GM12878 (cell line): ENCODE data around the gene TBCE. TPM values are rescaled to one million over a fixed set of nuclear protein-coding genes. Genes with fewer than 3 reads are reported as not detected.

Source experiments
- ATAC-seq: fragments of 200-7000 bp; cut with Tn5 transposase; 3 replicates; pipeline ENCODE4 v1.9.1; 2020; ENCODE audit warnings: mild to moderate bottlenecking, moderate library complexity
- BruUV-seq: library from RNA; stranded (reverse); fragments of 400-500 nt; replicated peaks from 2 replicates; lab custom pipeline; 2021; lab: Mats Ljungman, UMichigan
- CTCF ChIA-PET: fragments of 300-600 bp; sonication (Branson Sonifier 250); formaldehyde crosslinking; extraction: SDS; loops from one replicate; lab custom pipeline; 2021; ENCODE audit warnings: inconsistent platforms; lab: Yijun Ruan, JAX
- POLR2A ChIA-PET: fragments of 350-600 bp; formaldehyde crosslinking; extraction: SDS; loops from one replicate; lab custom pipeline; 2021; ENCODE audit warnings: inconsistent platforms; lab: Charles Lee
- RAD21 ChIA-PET: fragments of 300-600 bp; sonication (Branson Sonifier 250); formaldehyde crosslinking; loops from one replicate; lab custom pipeline; 2023; ENCODE audit warnings: antibody characterized with exemption; ENCODE audit not compliant: unreplicated experiment; lab: Charles Lee
- SMC1A ChIA-PET: fragments of 300-600 bp; sonication (Branson Sonifier 250); formaldehyde crosslinking; loops from one replicate; lab custom pipeline; 2023; ENCODE audit not compliant: unreplicated experiment, uncharacterized antibody; lab: Charles Lee
- DNase-seq: peaks from one replicate; pipeline ENCODE4 v3.0.0-alpha.2; 2011; ENCODE audit warnings: low read depth, low spot score
- FAIRE-seq: peaks from 3 replicates; lab custom pipeline; 2011; peaks lifted over from hg19 to GRCh38; lab: Jason Lieb, UNC
- H2AFZ ChIP-seq: 2 replicates; pipeline ENCODE4 v1.6.0; 2011; ENCODE audit warnings: low read depth, low read length, control low read depth; ENCODE audit not compliant: control insufficient read depth
- H3K27ac ChIP-seq: 2 replicates; pipeline ENCODE4 v1.5.1; 2011; ENCODE audit warnings: control low read depth; ENCODE audit not compliant: control insufficient read depth, insufficient read depth
- H3K27me3 ChIP-seq, 2 experiments: replicated peaks in 1 of 2; 2 replicates each; pipeline versions ENCODE4 v1.6.0 to v1.6.1; 2011; ENCODE audit warnings: low read length in 1 of 2; ENCODE audit not compliant: control insufficient read depth in 2 of 2, insufficient read depth in 2 of 2
- H3K36me3 ChIP-seq, 2 experiments: 2 replicates each; pipeline ENCODE4 v1.5.1; 2011; ENCODE audit warnings: low read length in 1 of 2; ENCODE audit not compliant: control insufficient read depth in 2 of 2, insufficient read depth in 2 of 2
- H3K4me1 ChIP-seq: 2 replicates; pipeline ENCODE4 v1.6.1; 2011; ENCODE audit warnings: mild to moderate bottlenecking, low read length, moderate library complexity, mixed read lengths; ENCODE audit not compliant: control insufficient read depth, insufficient read depth
- H3K4me2 ChIP-seq: 2 replicates; pipeline ENCODE4 v1.6.0; 2011; ENCODE audit warnings: control low read depth; ENCODE audit not compliant: control insufficient read depth, insufficient read depth
- H3K4me3 ChIP-seq: fragments of 200-600 bp; sonication (generic); 2 replicates; pipeline ENCODE4 v1.5.1; 2016
- H3K79me2 ChIP-seq: 2 replicates; pipeline ENCODE4 v1.6.0; 2011; ENCODE audit warnings: low read length; ENCODE audit not compliant: control insufficient read depth, insufficient read depth
- H3K9ac ChIP-seq: 2 replicates; pipeline ENCODE4 v1.8.0; 2011; ENCODE audit warnings: low read length, control low read depth, mixed read lengths; ENCODE audit not compliant: control insufficient read depth, insufficient read depth
- H3K9me3 ChIP-seq: replicated peaks from 3 replicates; pipeline ENCODE4 v1.5.1; 2011; ENCODE audit warnings: mild to moderate bottlenecking, low read length; ENCODE audit not compliant: control insufficient read depth, insufficient read depth
- H4K20me1 ChIP-seq: 2 replicates; pipeline ENCODE4 v1.6.0; 2011; ENCODE audit not compliant: control insufficient read depth, insufficient read depth
- WGBS: methylation state at CpG from one replicate; pipeline ENCODE4 v1.1.6; 2016; ENCODE audit warnings: low lambda C conversion rate; ENCODE audit not compliant: insufficient replicate concordance, insufficient coverage; ENCODE audit errors: missing lambda C conversion rate; 5-methylcytosine and 5-hydroxymethylcytosine counted together
- in situ Hi-C: fragments of 300-500 bp; cut with MboI; formaldehyde crosslinking; loops from 9 replicates; pipeline ENCODE4 v1.14.3; 2018; ENCODE audit warnings: mixed read lengths
- intact Hi-C: fragments of 100-400 bp; cut with micrococcal nuclease; formaldehyde crosslinking; loops from one replicate; pipeline ENCODE4 v1.14.2; 2022; ENCODE audit not compliant: unreplicated experiment
- polyA plus RNA-seq, 11 experiments: library from polyadenylated mRNA; depleted of rRNA in 4 of 11; unstranded in 6 of 11; stranded (reverse) in 5 of 11; fragments of >200 nt; fragmentation: Nextera tagmentation in 4 of 11; fragmentation: Illumina TruSeq in 1 of 11; extraction: Ambion mirVana in 4 of 11; extraction: Trizol in 1 of 11; gene quantifications; 1 replicate in 1 of 11; 2 replicates in 10 of 11; pipeline versions ENCODE4 v1.2.1 to v1.2.3, GENCODE V29; 2011 to 2016; ENCODE audit warnings: inconsistent platforms in 2 of 11, missing spikeins in 2 of 11, low read depth in 1 of 11
- total RNA-seq, 4 experiments: library from RNA; depleted of rRNA in 3 of 4; stranded (reverse); fragments of >200 nt in 3 of 4; fragmentation: Illumina TruSeq in 1 of 4; extraction: Trizol in 1 of 4; gene quantifications; 2 replicates each; pipeline versions ENCODE4 v1.2.1 to v1.2.3, GENCODE V29; 2013 to 2021
- TF ChIP-seq, protein P1 (sequence below): fragments of 450-650 bp; IDR thresholded peaks from 2 replicates; pipeline ENCODE4 v1.6.1; 2016; ENCODE audit warnings: mild to moderate bottlenecking
- TF ChIP-seq, protein P2 (sequence below): IDR thresholded peaks from 2 replicates; pipeline ENCODE4 v1.6.1; 2011; ENCODE audit warnings: borderline replicate concordance, low read depth, mild to moderate bottlenecking, moderate library complexity, low read length; ENCODE audit not compliant: insufficient read depth, poor library complexity, severe bottlenecking
- TF ChIP-seq, protein P3 (sequence below): IDR thresholded peaks from 2 replicates; pipeline ENCODE4 v1.6.1; 2011; ENCODE audit warnings: low read depth, mild to moderate bottlenecking, low read length, moderate library complexity, borderline replicate concordance; ENCODE audit errors: extremely low read depth

Gene TBCE
- total and polyA plus RNA-seq, 10 of the 15 experiments (the other 5 are each of a cell fraction or from before 2014, with no cell fraction given): 22.7 to 48.7 (median 29.2) TPM

DNA sequence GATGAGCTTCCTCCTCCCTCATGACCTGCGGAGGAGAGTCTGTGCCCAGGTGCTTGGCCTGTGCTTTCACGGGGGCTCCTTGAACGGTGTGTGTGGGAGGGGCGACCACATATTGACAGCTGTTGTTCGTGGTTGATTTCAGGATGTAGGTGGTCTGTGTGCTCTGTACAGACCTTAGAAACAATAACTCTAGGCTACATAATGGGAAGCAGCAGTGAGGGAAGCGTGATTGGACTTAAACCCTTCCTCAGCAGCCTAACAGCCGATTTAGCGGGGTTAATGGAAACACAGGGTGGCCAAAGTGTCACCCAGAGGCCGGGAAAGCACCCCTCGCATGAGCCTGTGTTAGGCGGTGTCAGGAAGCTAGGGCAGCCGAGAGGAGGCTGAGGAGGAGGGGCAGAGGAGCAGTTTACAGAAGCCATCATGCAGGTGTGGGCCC is 56.0 kb downstream of the TBCE start (continued):
- TF ChIP-seq, protein P1, sequence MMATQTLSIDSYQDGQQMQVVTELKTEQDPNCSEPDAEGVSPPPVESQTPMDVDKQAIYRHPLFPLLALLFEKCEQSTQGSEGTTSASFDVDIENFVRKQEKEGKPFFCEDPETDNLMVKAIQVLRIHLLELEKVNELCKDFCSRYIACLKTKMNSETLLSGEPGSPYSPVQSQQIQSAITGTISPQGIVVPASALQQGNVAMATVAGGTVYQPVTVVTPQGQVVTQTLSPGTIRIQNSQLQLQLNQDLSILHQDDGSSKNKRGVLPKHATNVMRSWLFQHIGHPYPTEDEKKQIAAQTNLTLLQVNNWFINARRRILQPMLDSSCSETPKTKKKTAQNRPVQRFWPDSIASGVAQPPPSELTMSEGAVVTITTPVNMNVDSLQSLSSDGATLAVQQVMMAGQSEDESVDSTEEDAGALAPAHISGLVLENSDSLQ: peak; percentile 41; the same call in 1 of the 2 replicates

DNA sequence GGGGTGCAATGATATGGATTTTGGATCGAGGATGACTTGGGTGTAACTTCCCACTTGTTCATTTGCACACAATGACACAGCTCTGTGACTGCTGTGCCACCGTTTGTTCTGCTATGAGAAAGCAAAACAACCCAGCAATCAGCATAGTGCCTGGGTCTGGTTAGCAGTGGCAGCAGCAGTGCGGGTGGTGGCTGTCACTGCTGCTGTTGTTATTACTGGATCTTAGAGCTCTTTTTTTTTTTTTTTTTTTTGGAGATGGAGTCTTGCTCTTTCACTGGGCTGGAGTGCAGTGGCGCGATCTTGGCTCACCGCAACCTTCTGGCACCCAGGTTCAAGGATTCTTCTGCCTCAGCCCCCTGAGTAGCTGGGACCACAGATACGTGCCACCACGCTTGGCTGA is 56.9 kb downstream of the TBCE start:
- RAD21 ChIA-PET: interaction anchor here (0.7 to 2.7 kb wide), 3 partner anchors 9 to 163 kb away, joined by 3 to 9 read pairs (median 4); partner anchors contain the start of gene B3GALNT2
- TF ChIP-seq, protein P2, sequence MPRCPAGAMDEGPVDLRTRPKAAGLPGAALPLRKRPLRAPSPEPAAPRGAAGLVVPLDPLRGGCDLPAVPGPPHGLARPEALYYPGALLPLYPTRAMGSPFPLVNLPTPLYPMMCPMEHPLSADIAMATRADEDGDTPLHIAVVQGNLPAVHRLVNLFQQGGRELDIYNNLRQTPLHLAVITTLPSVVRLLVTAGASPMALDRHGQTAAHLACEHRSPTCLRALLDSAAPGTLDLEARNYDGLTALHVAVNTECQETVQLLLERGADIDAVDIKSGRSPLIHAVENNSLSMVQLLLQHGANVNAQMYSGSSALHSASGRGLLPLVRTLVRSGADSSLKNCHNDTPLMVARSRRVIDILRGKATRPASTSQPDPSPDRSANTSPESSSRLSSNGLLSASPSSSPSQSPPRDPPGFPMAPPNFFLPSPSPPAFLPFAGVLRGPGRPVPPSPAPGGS: peak; percentile 64
- TF ChIP-seq, protein P3, sequence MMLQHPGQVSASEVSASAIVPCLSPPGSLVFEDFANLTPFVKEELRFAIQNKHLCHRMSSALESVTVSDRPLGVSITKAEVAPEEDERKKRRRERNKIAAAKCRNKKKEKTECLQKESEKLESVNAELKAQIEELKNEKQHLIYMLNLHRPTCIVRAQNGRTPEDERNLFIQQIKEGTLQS: no peak
- Histone ChIP-seq H3K9me3 (no peaks in the 10 kb centered on the region), H3K27me3 (no peaks in the 10 kb centered on the region), H3K79me2 (no peaks in the 10 kb centered on the region), H3K27ac (no peak overlapping the region), H3K4me2 (no peak overlapping the region), H3K4me1 (peaks cover 10% of the 10 kb centered on the region), H2AFZ (no peak overlapping the region), H3K4me3 (no peak overlapping the region), H3K36me3 (no peaks in the 10 kb centered on the region; a peak in 1 of 4 replicates), H4K20me1 (no peaks in the 10 kb centered on the region), H3K9ac (no peak overlapping the region)
- BruUV-seq: no TSS peak
- in situ Hi-C loops: loop anchor here (5.0 kb wide), 1 partner anchor 937 kb away; no protein-coding TSS in a partner anchor
- intact Hi-C loops: no loop called here
- SMC1A ChIA-PET: interaction anchor here (0.9 to 2.3 kb wide), 5 partner anchors 16 to 192 kb away, joined by 3 to 6 read pairs (median 3); partner anchors contain the start of gene B3GALNT2
- peak; percentile 27; the same call in 1 of the 3 replicates for ATAC-seq
- CTCF ChIA-PET: interaction anchor here (0.5 to 0.8 kb wide), 2 partner anchors 7 to 22 kb away, joined by 3 read pairs; no protein-coding TSS in a partner anchor
- no peak for DNase-seq
- POLR2A ChIA-PET: interaction anchor here (0.6 to 0.7 kb wide), 4 partner anchors 13 to 949 kb away, joined by 3 to 7 read pairs (median 4); no protein-coding TSS in a partner anchor
- WGBS: 79% methylated on average over 7 of the region's 8 CpGs
- no peak for FAIRE-seq
